Kidney (tissue), 14 donors: ENCODE measurements around the gene FASN. TPM values are rescaled to one million over a fixed set of nuclear protein-coding genes. Genes with fewer than 3 reads are reported as not detected.

ENCODE experiments used
- DNase-seq, 5 donors: peaks; one replicate each; pipeline ENCODE4 v3.0.0-alpha.2; 2013 to 2020
- FAIRE-seq: peaks from 2 replicates; lab custom pipeline; 2012; peaks lifted over from hg19 to GRCh38; lab: Jason Lieb, UNC
- H3K27ac ChIP-seq, 2 donors: one replicate each; pipeline ENCODE4 v1.7.0; 2013; ENCODE audit warnings: low read depth in 2 of 2, low read length in 2 of 2, inconsistent platforms in 1 of 2
- H3K27me3 ChIP-seq: one replicate; pipeline ENCODE4 v1.7.1; 2013; ENCODE audit warnings: low read length, inconsistent platforms; ENCODE audit not compliant: control insufficient read depth, insufficient read depth
- H3K36me3 ChIP-seq, 3 donors: one replicate each; pipeline versions ENCODE4 v1.7.0 to v1.7.1; 2013; ENCODE audit warnings: low read length in 3 of 3, control low read depth in 1 of 3, inconsistent platforms in 1 of 3; ENCODE audit not compliant: insufficient read depth in 3 of 3, control insufficient read depth in 2 of 3
- H3K4me1 ChIP-seq, 3 donors: one replicate each; pipeline versions ENCODE4 v1.7.0 to v1.7.1; 2013; ENCODE audit warnings: low read length in 3 of 3, inconsistent platforms in 1 of 3, low read depth in 1 of 3; ENCODE audit not compliant: control insufficient read depth in 2 of 3, insufficient read depth in 2 of 3
- H3K4me3 ChIP-seq, 3 donors: one replicate each; pipeline versions ENCODE4 v1.7.0 to v1.8.1; 2013; ENCODE audit warnings: low read length in 3 of 3, control low read depth in 1 of 3, inconsistent platforms in 1 of 3
- H3K9ac ChIP-seq, 3 donors: one replicate each; pipeline versions ENCODE4 v1.7.0 to v1.7.1; 2013; ENCODE audit warnings: low read length in 3 of 3, control low read depth in 1 of 3, inconsistent platforms in 1 of 3
- H3K9me3 ChIP-seq, 3 donors: one replicate each; pipeline versions ENCODE4 v1.7.0 to v1.7.1; 2013; ENCODE audit warnings: low read length in 3 of 3, control low read depth in 1 of 3, inconsistent platforms in 1 of 3; ENCODE audit not compliant: control insufficient read depth in 2 of 3, insufficient read depth in 1 of 3
- CTCF ChIP-seq: IDR thresholded peaks from 3 replicates; pipeline ENCODE4 v1.5.1; 2012; ENCODE audit warnings: mild to moderate bottlenecking, moderate library complexity, borderline replicate concordance; ENCODE audit not compliant: insufficient read depth; ENCODE audit errors: extremely low read depth
- intact Hi-C: fragments of 100-400 bp; cut with DNase I; formaldehyde crosslinking; loops from one replicate; pipeline ENCODE4 v1.11.1; 2022
- polyA plus RNA-seq: library from polyadenylated mRNA; stranded (reverse); fragments of 350-450 nt; fragmentation: Illumina TruSeq; extraction: RNeasy Lipid Tissue Mini Kit (QIAGEN cat#74804); gene quantifications from one replicate; pipeline ENCODE4 v1.2.3, GENCODE V29; 2014; ENCODE audit warnings: low read depth, low replicate concordance; ENCODE audit not compliant: insufficient read depth
- total RNA-seq: library from RNA; stranded (reverse); fragmentation: NEBNext Ultra II Directional; extraction: Animal tissue kit (Norgen Biotek cat#: 25700); gene quantifications from one replicate; pipeline ENCODE4 v1.2.1, GENCODE V29; 2021
- donor health status: control.
- donor health status: control.
- donor health status: control.
- donor health status: control.
- donor health status: control.
- donor health status: DM: yes; HTN: yes; CAD: no.
- donor health status: Normal renal cell carcinoma (clear cell type).

FASN gene
- total and polyA plus RNA-seq, 2 donors from 2014 or later, result 13.6 to 43.3 TPM

GRCh38 chr17:82108961-82109475 lies 11.0 kb upstream of the FASN start:
- Histone ChIP-seq H3K9me3 (no peaks in the 10 kb centered on the region), H3K27ac (no peak overlapping the region), H3K4me1 (peaks cover 0 to 31% (median 18%) of the 10 kb centered on the region in 3 donors), H3K36me3 (peaks cover 0 to 10% (median 2%) of the 10 kb centered on the region in 3 donors), H3K4me3 (no peak overlapping the region), H3K27me3 (no peaks in the 10 kb centered on the region), H3K9ac (no peak overlapping the region)
- intact Hi-C loops, result no loop called here
- DNase-seq, result no peak
- no peak for TF ChIP-seq CTCF
- no peak for FAIRE-seq

- Histone ChIP-seq H3K4me3 (no peak overlapping the region), H3K9ac (no peak overlapping the region), H3K27me3 (no peaks in the 10 kb centered on the region), H3K9me3 (no peaks in the 10 kb centered on the region), H3K4me1 (peaks cover 0 to 34% (median 18%) of the 10 kb centered on the region in 3 donors), H3K27ac (no peak overlapping the region), H3K36me3 (peaks cover 0 to 10% (median 2%) of the 10 kb centered on the region in 3 donors)
- FAIRE-seq (no peak), DNase-seq (peak in 3 of 5 donors; percentile 42 to 62 (median 44))
- intact Hi-C loops, result no loop called here
- TF ChIP-seq CTCF, result no peak
These were observed 10.5 kb upstream of the FASN start for GRCh38 chr17:82108496-82108945.

DNA sequence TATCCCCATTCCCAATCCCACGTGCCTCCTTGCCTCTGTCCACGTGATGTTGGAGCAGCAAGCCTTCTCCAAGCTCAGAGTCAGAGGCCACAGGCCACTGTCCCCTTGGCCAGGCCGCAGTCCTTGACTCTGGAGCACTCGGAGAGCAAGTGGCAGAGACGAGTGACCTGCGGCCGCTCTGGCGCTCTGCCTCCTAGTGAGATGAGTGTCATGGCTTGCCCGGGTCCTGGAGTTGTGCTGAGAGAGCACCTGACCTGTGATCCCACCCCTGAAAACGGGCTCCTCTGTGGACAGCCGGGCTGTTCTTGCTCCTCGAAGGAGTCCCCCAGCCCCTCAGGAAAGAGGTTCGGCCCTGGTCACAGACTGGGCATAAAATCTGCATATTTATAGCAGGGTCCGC lies 10.0 kb upstream of the FASN start:
- no peak overlapping the region for H3K4me3 ChIP-seq
- peaks cover 0 to 34% (median 19%) of the 10 kb centered on the region in 3 donors for H3K4me1 ChIP-seq
- no peak overlapping the region for H3K9ac ChIP-seq
- H3K9me3 ChIP-seq, result no peaks in the 10 kb centered on the region
- H3K36me3 ChIP-seq, result peaks cover 0 to 6% (median 2%) of the 10 kb centered on the region in 3 donors
- intact Hi-C loops, result no loop called here
- H3K27ac ChIP-seq, result no peak overlapping the region
- FAIRE-seq, result no peak
- no peaks in the 10 kb centered on the region for H3K27me3 ChIP-seq
- DNase-seq, result peak in 4 of 5 donors; percentile 7 to 86 (median 36)
- TF ChIP-seq CTCF, result no peak
